ENCODE measurements around the gene TFF3.

TFF3 gene

GRCh38 chr21:42319851-42320572, 4.8 kb upstream of the TFF3 start:
- peak; percentile 40 to 64 for DNase-seq

- DNase-seq, result peak; percentile 85 to 86
Measured at GRCh38 chr21:42319376-42319775, 4.2 kb upstream of the TFF3 start.

GRCh38 chr21:42317826-42318746, 2.9 kb upstream of the TFF3 start:
- no peak for DNase-seq

GRCh38 chr21:42317341-42317741, 2.1 kb upstream of the TFF3 start:
- no peak for DNase-seq

GRCh38 chr21:42316891-42317290, 1.7 kb upstream of the TFF3 start:
- DNase-seq, result no peak

- no peak for DNase-seq
Measured at GRCh38 chr21:42314616-42315295, 453 bp downstream of the TFF3 start.

GRCh38 chr21:42313501-42313969, 1.7 kb downstream of the TFF3 start:
- no peak for DNase-seq

- DNase-seq, result no peak
Measured at GRCh38 chr21:42312626-42313104, 2.5 kb downstream of the TFF3 start.

GRCh38 chr21:42311816-42312625, 3.2 kb downstream of the TFF3 start:
- DNase-seq, result no peak

GRCh38 chr21:42311160-42311559, 4.0 kb downstream of the TFF3 start:
- no peak for DNase-seq

- no peak for DNase-seq
Measured at GRCh38 chr21:42310411-42311001, 4.7 kb downstream of the TFF3 start.

GRCh38 chr21:42309753-42310213, 5.4 kb downstream of the TFF3 start:
- peak; percentile 25 to 29 for DNase-seq

GRCh38 chr21:42308914-42309752, 6.1 kb downstream of the TFF3 start:
- no peak for DNase-seq

GRCh38 chr21:42308161-42308913, 6.9 kb downstream of the TFF3 start:
- no peak for DNase-seq

GRCh38 chr21:42307106-42307505, 8.1 kb downstream of the TFF3 start:
- no peak for DNase-seq

GRCh38 chr21:42306366-42307035, 8.7 kb downstream of the TFF3 start:
- DNase-seq, result no peak

- DNase-seq, result no peak
Measured at GRCh38 chr21:42305707-42306147, 9.5 kb downstream of the TFF3 start.

- DNase-seq, result no peak
Measured at GRCh38 chr21:42304556-42305454, 10.4 kb downstream of the TFF3 start.

Measured in AML-193 (cell line).